PC-9 (cell line): ENCODE results near the gene CADPS2.

Experiments
- CTCF ChIP-seq: fragments of 200-600 bp; sonication (generic); conservative IDR thresholded peaks from 2 replicates; pipeline ENCODE4 v1.6.1; 2017; ENCODE audit warnings: mixed run types, antibody characterized with exemption, mild to moderate bottlenecking, moderate library complexity
- EZH2 ChIP-seq: fragments of 200-600 bp; sonication (generic); IDR thresholded peaks from 2 replicates; pipeline ENCODE4 v1.8.0; 2017; ENCODE audit warnings: antibody characterized with exemption, low read depth

- no peak for TF ChIP-seq CTCF
- TF ChIP-seq EZH2, result no peak
These were observed 542.5 kb downstream of the CADPS2 start for GRCh38 chr7:122343601-122344302.
